Adrenal gland (tissue), 5 donors: ENCODE results near the gene RBMS1.

Experiments used
- POLR2A ChIP-seq, 2 donors: fragments of 450-650 bp; IDR thresholded peaks; one replicate each; pipeline ENCODE4 v1.6.1; 2017; ENCODE audit warnings: antibody characterized with exemption in 2 of 2, mild to moderate bottlenecking in 2 of 2, moderate library complexity in 1 of 2
- TF ChIP-seq, protein P1 (sequence below), 6 experiments: fragments of 450-650 bp in 4 of 6; fragments of 200-600 bp in 2 of 6; sonication (generic) in 1 of 6; IDR thresholded peaks; 1 replicate in 5 of 6; 2 replicates in 1 of 6; pipeline versions ENCODE4 v1.5.1 to v1.8.0; 2016 to 2021; ENCODE audit warnings: antibody characterized with exemption in 6 of 6, mild to moderate bottlenecking in 2 of 6, moderate library complexity in 1 of 6
- donor health status: DM: no; HTN: no; CAD: no.

DNA sequence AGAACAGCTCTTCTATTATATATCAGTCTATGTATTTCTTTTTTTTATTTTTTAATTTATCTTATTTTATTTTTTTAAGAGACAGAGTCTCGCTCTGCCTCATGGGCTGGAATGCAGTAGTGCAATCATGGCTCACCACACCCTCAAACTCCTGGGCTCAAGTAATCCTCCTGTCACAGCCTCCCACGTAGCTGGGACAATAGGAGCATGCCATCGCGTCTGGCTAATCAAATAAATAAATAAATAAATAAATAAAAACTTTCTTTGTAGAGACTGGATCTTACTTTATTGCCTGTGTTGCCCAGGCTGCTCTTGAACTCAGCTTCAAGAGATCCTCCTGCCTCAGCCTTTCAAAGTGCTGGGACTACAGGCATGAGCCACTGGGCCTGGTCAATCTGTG, 117.0 kb downstream of the RBMS1 start:
- TF ChIP-seq, protein P1, sequence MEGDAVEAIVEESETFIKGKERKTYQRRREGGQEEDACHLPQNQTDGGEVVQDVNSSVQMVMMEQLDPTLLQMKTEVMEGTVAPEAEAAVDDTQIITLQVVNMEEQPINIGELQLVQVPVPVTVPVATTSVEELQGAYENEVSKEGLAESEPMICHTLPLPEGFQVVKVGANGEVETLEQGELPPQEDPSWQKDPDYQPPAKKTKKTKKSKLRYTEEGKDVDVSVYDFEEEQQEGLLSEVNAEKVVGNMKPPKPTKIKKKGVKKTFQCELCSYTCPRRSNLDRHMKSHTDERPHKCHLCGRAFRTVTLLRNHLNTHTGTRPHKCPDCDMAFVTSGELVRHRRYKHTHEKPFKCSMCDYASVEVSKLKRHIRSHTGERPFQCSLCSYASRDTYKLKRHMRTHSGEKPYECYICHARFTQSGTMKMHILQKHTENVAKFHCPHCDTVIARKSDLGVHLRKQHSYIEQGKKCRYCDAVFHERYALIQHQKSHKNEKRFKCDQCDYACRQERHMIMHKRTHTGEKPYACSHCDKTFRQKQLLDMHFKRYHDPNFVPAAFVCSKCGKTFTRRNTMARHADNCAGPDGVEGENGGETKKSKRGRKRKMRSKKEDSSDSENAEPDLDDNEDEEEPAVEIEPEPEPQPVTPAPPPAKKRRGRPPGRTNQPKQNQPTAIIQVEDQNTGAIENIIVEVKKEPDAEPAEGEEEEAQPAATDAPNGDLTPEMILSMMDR (IDR thresholded peaks at IDR 0.05) = no peak
- no peak for TF ChIP-seq POLR2A (IDR thresholded peaks at IDR 0.05)
